Inflammatory macrophage (primary cell): ENCODE data around the gene TOR2A.

ENCODE experiments used
- DNase-seq, 2 donors: peaks; one replicate each; pipeline ENCODE4 v3.0.0-alpha.2; 2020 to 2022

Gene TOR2A

DNA sequence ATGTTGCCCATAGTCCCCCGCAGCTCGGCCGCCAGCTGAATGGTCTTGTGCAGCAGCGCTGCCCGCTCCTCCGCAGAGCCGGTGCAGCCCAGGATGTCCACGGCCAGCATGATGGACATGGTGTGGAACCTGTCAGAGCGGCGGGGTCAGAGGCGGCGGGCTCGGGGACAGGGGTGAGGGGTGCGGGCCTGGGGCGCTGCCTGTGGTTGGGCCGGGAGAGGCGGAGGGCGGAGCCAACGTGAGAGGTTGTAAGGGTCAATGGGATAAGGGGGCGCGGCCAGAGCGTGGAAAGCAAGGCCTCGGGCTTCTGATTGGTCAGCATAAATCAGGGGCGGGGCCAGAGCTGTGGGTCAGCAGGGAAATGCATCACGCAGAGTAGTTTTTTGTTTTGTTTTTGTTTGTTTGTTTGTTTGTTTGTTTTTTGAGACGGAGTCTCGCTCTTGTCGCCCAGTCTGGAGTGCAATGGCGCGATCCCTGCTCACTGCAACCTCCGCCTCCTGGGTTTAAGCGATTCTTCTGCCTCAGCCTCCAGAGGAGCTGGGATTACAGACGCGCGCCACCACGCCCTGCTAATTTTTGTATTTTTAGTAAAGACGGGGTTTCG is 6.8 kb upstream of the TOR2A start:
- no peak for DNase-seq

DNA sequence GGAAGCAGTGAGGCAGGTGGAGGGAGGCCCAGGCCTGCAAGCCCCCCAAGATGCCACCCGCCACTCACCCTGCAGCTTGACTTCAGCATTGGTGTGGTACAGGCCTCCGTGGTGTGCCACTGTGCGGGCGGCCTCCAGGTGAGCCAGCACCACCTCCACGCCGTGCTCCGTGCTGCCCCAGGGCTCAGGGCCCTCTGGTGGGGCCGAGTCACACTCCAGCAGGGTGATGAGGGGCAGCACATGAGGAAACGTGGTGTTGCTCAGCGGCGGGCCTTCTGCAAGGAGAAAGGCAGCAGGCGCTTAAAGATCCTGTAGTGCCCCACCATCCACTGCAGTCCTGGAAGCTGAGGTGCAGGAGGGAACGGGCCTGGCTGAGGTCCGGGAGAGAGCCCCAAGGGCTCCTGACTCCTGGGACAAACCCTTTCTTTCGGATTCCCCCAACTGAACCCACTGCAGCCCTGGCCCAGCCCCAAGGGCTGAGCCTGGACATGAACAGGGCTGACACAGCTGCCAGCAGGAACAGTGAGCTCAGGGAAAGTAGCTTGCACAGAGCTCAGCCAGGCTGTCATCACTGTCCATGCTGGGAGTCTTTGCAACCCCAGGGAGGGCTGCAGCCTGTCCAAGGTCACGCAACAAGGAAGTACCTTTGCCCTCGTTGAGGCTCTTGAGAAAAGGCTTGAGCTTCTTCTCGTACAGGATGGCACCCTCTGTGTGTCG is 4.7 kb upstream of the TOR2A start:
- DNase-seq, result peak; percentile 43 to 75

DNA sequence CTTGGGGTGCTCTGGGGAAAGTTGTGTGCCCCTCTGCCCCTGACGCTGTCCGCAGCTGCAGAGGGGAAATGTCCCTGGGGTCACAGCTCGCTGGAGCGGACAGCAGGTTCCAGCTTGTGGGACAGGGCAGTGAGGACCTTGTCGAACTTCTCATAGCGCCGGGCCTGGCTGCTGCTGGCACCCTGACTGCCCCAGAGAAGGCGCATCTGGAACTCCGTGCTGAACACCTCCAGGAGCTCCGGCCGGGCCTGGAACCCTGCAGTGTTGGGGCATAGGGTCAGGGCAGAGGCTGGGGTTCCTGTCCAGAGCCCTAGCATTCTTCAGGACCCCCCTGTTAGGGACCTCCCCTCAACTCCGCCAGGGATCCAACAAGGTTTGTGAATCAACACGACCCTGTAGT is 3.6 kb upstream of the TOR2A start:
- DNase-seq, result no peak

DNA sequence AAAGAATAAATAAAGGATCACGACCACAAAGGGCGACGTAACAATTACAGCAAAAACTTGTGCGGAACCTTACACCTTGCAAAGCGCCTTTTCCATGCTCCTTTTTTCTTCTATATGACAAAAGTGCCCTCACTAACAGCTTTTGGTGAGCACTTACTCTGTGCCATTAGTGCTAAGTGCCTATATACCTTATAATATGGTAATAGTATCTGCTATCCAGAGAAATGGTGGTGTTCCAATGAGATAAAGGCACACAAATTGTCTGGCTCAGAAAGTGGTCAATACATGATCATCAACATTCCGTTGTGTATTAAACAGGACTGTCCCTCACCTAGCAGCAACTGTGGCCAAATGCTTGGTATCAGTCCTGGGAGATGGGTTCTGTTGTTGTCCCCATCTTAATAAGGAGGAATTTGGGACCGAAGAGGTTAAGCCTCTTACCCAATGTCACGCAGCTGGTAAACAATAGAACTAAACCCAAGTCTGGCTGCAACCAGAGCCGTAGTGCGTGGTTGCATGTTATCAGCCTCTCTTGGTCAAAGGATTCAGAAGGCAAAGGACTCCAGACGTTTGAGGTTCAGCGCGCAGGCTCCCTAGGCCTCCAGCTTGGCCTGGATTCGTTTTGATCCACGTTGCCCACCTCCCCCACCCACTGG is 564 bp upstream of the TOR2A start:
- DNase-seq, result no peak

DNA sequence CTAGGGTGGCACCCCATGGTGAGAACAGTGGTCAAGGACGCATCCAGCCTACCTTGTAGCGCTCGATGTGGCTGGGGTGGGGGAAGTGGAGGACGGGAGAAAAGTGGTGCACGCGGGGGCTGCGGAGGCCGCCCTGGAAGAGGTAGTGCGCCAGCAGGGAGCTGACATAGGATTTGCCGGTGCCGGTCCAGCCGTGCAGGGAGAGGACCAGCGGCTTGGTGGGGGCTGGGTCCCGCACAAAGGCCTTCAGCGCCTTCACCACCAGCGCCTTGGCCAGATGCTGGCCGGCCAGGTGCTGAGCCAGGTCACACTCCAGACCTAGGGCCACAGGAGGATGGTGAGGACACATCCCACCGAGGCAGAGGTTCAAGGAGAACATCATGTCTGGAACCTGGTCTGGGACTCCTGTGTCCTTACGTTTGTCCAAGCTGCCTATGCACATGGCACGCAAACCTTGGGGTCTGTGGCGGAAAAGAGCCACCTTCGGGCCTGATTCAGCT is 797 bp downstream of the TOR2A start:
- DNase-seq, result no peak

DNA sequence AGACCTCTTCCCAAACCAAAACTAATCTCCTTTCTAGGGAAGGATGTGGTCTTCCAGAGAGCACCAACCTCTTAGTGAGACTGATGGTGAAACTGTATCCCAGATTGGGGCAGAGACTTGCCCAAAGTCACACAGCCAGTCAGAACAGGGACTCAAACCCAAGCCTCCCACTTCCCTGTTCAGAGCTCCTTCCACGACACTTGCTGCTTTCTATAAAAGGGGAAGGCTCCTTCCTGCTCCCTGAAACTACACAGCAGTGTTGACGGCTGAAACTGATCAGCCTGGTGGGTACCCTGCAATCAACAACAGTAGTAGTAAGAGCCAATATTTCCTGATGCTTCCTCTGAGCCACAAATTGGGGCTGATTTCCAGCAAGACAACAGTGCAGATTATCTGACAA is 1.5 kb downstream of the TOR2A start:
- peak; percentile 44 to 54 for DNase-seq

DNA sequence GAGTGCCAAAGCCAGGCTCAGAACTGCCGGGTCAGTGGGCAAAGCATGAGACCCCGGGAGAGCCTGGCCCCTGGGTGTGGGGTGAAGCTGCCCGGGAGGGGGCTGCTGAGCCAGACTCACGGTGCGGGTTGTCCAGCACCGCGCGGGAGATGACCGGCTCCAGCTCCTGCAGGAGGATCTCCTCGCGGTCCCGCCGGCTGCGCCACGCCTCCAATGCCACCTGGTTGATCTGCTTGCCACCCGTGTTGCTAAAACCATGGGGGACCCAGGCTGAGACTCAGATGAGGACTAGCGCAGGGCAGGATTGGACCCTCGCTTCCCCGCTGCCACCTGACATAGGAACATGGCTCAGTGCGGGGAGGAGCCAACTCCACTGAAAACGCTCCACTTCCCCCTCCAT is 2.6 kb downstream of the TOR2A start:
- DNase-seq, result no peak

DNA sequence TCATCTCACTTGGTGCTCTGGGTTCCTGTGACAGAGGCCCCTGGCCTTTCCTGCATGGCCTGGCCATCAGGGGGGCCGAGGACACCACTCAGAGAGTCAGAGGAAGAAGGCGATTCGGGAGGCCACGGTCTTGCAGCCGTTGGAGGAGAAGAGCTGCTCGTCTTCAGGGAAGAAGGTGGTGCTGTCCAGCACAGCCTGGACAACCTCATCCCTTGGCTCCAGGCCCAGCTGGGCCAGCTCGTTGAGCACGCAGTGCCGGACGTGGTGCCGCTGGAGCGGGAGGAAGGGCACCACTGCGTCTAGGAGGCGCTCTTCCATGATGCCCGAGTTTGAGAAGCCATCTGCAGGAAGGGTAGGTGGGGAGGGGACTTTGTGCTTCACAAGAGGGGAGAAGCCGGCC is 3.2 kb downstream of the TOR2A start:
- DNase-seq, result no peak

DNA sequence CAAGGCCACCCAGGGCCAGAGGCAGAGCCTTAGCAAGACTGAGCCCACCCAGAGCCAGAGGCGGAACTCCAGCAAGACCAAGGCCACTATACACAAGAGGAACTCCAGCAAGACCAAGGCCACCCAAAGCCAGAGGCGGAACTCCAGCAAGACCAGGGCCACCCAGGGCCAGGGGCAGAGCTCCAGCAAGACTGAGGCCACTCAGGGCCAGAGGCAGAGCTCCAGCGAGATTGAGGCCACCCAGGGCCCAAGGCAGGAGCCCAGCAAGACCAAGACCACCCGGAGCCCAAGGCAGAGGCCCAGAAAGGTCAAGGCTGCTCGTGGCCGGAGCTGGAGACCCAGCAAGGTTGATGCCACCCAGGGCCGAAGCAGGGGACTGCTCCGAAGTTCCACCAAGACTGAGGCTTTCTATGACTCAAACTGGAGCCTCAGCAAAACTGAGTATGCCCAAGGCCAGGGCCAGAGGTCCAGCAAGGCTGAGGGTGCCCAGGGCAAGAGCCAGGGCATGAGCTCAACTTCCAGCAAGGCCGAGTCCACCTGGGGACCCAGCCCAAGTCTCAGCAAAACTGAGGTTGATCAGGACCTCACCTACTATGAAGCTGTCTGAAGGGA is 4.2 kb downstream of the TOR2A start:
- DNase-seq, result no peak

DNA sequence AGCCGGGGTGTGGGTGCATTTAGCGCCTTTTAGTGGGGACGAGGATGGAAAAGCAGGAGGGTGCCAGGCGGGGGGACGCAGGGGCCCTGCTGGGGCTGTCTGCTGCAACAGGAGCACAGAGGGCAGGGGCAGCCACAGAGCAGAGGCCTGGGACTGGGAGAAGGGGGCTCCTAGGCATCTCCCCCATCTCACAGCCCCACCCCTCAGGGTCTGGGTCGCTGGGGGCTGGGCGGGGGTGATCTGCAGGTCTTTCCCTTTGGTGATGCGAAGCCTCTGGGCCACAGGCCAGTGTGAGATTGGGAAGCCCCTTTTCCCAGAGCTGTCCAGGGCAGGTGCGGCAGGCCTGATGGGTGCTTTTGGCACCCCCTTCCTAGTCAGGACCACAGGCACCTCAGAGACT is 4.8 kb downstream of the TOR2A start:
- DNase-seq, result no peak

DNA sequence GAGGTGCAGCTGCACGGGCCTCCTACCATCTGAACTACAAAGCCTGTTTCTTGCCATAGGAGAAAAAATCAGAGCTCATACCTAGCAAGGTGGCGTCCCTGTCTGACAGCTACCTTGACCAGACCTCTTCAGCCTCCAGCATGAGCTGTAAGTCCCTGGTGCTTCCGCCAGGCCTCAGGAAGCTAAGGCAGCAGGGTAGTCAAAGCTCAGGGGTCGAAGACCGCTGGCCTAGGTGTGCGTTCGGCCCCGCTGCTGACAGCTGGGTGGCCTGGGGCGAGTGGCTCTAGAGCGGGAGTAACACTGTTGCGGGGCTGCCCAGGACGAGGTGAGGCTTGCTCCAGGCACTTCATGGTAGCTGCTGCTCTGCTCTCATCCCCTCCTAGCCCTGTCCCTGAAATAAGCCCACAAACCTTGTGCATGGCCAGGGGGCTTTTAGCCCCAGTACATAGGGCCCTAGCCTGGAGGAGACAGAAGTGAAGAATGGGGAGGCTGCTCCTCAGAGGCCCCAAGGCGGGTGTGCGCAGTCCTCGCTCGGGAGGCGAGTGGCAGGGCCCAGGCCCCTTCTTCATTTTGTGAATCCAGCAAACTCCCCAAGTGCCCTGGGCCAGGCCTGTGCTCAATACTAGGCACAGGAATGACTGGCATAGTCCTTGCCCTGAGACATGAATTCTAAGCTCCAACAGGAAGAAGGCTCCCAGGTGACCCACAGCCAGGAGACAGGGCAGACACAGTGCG is 5.4 kb downstream of the TOR2A start:
- no peak for DNase-seq

DNA sequence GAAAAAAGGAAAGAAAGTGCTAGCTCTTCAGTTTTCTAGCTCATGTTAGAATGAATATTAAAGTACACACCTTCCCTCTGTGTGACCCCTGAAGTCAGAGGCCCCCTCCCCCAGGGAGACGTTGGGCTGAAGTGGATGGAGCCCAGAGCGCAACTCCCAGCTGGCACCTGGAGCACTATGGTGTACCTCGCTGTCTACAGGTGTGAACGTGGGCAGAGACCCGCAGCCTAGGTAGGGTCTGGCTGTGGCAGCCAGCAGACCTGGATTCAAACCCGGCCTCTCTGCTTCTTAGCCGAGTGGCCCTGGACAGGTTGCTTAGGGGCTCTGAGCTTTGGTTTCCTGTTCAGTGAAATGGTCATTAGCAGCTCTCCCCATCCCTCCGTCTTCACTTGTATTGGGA is 6.3 kb downstream of the TOR2A start:
- no peak for DNase-seq

DNA sequence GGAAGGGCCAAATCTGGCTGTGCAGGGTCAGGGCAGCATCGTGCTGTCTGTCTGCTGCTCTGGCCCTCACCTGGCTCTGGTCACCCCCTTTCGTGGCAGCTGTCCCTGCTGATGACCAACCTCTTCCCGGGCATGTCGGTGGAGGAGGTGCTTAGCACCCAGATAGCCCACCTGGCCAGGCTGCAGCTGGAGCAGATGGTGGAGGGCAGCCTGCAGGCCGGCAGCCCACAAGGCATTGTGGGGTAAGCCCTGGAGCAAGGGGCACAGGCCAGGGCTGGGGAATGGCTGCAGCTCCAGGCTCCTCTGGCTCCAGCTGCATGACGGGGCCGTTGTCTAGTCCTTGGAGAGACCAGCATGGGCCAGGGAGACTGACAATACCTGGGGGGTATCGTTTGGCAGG is 8.2 kb downstream of the TOR2A start:
- DNase-seq, result no peak

DNA sequence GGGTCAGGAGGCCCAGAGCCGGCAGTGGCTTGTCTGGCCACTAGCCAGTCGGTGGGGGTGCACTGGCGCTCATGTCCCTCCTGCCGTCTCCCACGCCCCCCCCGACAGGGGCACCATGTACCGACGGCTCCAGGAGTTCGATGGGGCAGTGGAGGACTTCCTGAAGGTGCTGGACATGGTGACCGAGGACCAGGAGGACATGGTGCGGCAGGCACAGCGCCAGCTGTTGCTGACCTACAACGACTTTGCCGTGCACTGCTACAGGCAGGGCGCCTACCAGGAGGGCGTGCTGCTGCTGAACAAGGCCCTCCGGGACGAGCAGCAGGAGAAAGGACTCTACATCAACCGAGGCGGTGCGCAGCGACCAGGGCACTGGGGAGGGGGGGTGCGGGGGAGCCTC is 11.1 kb downstream of the TOR2A start:
- DNase-seq, result no peak

DNA sequence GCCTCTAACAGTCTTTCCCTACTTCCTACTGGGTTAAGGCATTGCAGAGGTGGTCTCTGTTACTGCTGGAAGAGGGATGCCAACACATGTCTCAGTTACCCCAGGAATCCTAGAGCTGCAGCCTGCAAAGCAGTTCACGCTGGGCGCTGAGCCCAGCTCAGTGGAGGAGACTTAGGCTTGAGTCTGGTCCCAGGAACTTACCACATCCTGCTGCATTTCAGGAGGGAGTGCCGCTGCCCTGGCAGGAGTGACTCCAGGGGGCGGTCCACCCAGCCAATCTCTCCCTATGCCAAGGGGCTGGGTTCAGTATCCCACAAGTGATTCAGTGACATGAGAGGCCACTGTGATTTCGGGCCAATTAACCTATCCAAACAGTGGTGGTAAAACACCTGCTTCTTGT is 11.7 kb downstream of the TOR2A start:
- no peak for DNase-seq

DNA sequence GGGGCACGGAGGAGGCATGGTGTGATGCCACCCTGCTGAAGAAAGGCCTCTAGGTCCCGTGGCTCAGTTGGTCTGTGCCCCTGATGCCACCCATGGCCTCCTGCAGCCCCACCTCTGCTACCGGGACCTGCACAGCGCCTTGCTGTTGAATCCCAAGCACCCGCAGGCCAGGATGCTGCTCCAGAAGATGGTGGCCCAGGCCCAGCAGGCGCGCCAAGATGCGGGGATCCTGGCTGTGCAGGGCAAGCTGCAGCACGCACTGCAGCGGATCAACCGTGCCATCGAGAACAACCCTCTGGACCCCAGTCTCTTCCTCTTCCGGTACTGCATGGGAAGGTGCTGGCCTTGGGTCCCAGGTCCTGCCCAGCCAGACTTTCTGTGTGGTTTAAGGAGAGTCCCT is 12.1 kb downstream of the TOR2A start:
- no peak for DNase-seq

DNA sequence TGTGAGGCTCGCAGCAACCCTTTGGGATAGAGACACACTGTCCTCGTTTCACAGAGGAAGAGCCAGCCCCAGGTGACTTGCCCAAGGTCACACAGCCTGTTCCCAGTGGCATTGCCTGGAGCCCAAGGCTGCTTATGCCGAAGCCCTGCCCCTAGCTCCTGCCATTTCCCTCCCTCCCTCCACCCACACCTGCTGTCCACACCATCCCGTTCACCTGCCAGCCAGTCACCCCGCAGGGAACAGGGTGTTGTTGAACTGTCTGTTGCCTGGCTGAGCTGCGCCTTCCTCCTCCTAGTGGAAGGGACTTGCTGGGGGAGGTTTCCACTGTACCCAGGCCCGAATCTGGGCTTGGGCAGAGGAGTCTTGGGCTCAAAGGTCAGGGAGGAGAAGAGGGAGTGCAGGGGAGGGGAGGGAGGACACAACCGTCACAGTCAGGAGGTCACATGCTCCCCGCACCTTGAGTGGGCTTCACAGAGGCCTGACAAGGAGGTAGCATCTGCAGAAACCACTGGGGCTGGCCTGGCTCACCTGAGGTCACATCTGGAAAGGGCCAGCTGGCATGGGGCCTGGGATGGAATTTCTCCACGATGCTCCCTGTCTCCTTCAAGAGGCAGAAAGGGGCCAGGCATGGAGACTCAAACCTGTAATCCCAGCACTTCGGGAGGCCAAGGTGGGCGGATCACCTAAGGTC is 12.9 kb downstream of the TOR2A start:
- DNase-seq, result no peak

DNA sequence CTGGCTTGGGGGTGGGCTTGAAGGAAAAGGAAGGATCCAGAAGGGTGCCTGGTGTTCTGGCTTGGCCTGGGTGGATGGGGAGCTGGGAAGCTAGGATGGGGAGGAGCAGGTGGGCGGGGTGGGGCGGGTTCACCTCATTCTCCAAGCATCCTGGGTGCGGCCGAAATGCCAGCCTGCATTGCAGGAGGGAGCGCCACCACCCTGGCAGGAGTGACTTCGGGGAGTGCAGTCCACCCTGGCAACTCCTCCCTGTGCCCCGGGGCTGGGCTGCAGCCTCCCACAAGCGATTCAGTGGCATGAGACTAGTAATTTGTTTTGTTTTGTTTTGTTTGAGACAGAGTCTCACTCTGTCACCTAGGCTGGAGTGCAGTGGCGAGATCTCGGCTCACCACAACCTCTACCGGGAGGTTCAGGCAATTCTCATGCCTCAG is 13.7 kb downstream of the TOR2A start:
- no peak for DNase-seq

DNA sequence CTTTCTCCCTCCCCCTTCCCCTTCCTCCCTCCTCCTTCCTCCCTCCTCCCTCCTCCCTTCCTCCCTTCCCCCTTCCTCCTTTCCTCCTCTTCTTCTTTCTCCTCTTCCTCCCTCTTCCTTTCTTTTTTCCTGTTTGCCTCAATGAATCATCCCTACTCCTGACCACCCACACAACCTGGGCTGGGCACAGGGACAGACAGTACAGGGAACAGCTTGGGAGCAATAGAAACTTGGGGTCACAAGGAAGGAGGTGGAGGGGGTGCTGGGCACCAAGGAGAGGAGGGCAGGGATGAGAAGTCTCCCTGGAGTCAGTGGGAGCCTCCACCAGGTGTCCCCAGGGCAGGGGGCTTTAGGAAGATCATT is 14.2 kb downstream of the TOR2A start:
- DNase-seq, result no peak

DNA sequence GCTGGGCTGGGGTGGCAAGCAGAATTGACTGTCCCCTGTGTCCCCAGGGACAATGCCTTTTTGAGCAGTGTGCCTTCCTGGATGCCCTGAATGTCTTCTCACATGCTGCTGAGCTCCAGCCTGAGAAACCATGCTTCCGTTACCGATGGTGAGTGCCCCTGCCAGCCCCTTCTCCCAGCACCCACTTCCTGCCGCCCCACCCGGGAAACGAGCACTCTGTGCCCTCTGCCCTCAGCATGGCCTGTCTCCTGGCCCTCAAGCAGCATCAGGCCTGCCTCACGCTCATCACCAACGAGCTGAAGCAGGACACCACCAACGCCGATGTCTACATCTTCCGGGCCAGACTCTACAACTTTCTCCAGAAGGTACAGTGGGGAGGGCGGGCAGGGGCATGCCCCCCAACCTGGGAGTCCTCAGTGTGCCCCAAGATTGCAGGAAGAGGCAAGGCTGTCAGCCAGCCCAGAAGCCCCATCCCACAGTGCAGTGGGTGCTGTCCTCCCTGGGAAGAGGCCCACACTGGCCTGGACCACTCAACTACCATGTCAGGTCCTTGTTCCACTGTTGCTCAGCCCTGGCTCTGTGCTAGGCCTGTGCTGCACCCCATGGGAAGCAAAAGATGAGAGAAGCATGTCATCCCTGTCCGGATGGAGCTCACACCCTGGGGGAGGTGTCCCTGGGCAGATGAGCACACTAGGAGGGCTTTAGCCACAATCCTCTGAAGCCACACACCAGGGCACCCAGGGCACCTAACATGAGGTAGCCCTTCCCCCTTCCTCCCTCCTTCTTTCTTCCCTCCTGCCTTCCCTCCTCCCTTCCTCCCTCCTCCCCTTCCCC is 14.8 kb downstream of the TOR2A start:
- DNase-seq, result no peak

DNA sequence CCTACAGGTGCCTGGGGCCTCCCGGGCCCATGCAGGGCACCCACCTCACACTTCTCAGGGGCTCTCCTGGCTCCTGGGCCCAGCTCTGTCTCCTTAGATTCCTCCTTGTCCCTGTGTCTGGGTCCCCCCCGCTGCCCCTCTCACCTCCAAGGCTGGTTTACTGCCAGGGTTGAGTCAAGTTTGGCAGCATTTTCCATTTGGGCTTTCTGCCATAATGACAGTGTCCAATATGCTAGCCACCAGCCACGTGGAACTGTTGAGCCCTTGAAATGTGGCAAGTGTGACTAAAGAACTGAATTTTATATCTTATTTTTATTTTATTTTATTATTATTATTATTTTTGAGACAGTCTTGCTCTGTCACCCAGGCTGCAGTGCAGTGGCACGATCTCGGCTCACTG is 17.3 kb downstream of the TOR2A start:
- no peak for DNase-seq
